C4-2B (cell line): ENCODE measurements around the gene SKAP2.

Source experiments
- H3K27ac ChIP-seq: fragments of 450-650 bp; 2 replicates; pipeline ENCODE4 v1.5.1; 2017
- ZFX ChIP-seq: fragments of 450-650 bp; IDR thresholded peaks from 2 replicates; pipeline ENCODE4 v1.6.1; 2017
- TF ChIP-seq, protein P1 (sequence below): fragments of 450-650 bp; conservative IDR thresholded peaks from 2 replicates; pipeline ENCODE4 v1.5.1; 2017; ENCODE audit warnings: mild to moderate bottlenecking

SKAP2 gene

DNA sequence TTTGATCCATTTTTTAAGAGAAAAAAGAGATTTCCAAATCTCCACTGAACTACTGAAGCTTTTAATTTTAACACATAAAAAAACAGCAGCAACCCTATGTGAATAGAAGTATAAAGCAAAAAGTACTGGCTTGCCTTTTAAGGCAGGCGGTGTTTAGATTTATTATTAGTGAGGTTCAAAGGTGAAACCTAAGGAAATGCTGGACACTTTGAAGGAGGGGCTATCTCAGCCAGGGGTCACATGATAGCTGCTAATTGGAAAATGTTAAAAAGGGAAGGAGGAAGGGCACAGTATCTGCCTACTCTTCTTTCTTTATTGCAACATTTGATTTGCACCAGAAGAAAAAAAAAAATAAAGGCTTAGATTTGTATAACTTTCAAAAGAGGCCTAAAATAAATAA lies 183.8 kb downstream of the SKAP2 start:
- no peak overlapping the region for H3K27ac ChIP-seq
- TF ChIP-seq, protein P1, sequence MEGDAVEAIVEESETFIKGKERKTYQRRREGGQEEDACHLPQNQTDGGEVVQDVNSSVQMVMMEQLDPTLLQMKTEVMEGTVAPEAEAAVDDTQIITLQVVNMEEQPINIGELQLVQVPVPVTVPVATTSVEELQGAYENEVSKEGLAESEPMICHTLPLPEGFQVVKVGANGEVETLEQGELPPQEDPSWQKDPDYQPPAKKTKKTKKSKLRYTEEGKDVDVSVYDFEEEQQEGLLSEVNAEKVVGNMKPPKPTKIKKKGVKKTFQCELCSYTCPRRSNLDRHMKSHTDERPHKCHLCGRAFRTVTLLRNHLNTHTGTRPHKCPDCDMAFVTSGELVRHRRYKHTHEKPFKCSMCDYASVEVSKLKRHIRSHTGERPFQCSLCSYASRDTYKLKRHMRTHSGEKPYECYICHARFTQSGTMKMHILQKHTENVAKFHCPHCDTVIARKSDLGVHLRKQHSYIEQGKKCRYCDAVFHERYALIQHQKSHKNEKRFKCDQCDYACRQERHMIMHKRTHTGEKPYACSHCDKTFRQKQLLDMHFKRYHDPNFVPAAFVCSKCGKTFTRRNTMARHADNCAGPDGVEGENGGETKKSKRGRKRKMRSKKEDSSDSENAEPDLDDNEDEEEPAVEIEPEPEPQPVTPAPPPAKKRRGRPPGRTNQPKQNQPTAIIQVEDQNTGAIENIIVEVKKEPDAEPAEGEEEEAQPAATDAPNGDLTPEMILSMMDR: no peak
- TF ChIP-seq ZFX: no peak

DNA sequence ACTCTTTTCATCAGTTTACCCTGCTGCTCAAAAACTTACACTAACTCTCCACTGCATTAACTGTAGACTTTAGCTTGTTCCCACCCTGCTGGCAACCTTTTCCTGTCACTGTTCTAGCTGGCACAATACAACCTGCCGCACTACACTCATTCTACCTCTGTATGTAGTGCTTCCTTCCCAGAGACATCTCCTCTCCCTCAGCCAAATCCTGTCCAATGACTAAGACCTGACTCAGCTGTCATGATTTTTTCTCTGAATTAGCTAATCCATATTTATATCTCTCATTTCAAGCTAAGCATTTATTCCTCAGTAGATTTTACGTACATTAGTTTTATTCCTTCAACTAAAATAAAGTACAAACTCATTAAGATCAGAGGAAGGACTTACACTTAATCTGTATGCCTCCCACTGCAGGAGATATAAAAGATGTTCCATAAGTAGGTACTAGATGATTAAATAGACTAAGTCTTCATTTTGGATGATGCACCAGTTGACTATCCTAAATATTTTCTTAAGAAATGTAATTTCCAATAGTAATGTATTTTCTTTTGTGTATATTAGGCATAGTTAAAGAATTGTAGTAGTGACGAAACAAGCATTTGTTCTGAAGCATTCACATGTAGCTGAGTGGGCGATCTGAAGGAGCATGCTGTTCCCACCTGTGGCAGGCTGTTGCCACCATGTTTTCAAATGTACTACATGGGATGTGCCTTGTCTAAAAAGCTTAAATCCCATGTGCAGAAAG lies 189.1 kb downstream of the SKAP2 start:
- H3K27ac ChIP-seq: no peak overlapping the region
- no peak for TF ChIP-seq ZFX
- TF ChIP-seq, protein P1: no peak

DNA sequence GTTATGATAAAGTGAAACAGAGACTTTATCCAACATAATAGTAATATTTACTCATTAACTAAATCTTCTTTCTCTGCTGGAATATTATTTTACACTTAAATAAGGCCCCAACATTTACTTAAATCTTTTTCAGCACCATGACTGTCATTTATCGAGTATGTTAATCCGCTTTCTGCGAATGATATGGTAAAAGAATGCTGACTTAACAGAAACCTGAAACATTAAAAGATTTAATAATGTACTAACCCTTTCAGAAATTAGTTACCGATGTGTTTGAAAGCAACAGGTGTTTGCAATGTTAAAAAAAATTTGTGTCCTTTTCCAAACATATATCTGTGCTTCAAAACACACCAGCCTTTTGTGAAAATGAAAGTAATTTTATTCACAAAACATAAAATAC lies 190.5 kb downstream of the SKAP2 start:
- TF ChIP-seq ZFX: no peak
- TF ChIP-seq, protein P1: no peak

DNA sequence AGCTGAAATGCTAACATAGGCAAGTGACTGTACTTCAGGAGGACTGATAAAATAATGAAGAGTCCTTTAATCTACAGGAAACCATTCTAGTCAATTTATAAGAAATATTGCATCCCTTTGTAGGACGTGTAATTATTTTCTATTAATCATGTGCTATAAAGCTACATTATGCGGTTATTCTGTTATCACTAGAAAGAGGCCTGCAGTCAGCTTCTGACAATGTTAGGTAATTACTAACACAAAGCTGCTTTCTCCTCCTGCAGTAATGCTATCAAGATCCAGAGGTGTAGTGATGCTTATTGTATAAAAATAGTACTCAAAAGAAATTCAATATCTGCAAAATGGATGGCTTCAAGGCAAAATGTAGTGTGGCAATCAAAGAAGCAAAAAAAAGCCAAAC lies 191.1 kb downstream of the SKAP2 start:
- TF ChIP-seq ZFX: no peak
- TF ChIP-seq, protein P1: no peak
- H3K27ac ChIP-seq: no peak overlapping the region

More for the DNA sequence above, 190.5 kb downstream of the SKAP2 start:
- no peak overlapping the region for H3K27ac ChIP-seq

DNA sequence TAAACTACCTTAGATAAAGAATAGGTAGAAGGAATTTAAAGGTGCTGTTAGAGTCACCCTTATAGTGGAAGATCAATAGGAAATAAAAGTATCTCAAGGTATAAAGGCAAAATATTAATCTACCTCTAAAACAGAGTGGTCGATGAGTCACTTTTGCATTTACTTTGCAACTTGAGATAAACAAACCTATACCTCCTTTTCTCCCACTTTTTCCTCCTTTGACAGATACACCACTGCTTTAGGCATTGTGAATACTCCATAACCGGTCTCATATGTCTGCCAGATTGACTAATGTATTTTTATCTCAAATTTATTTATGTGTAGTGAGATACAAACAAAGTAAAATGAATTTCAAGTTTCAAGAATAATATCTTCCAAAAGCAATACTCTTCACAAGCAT lies 193.5 kb downstream of the SKAP2 start:
- H3K27ac ChIP-seq: no peak overlapping the region

DNA sequence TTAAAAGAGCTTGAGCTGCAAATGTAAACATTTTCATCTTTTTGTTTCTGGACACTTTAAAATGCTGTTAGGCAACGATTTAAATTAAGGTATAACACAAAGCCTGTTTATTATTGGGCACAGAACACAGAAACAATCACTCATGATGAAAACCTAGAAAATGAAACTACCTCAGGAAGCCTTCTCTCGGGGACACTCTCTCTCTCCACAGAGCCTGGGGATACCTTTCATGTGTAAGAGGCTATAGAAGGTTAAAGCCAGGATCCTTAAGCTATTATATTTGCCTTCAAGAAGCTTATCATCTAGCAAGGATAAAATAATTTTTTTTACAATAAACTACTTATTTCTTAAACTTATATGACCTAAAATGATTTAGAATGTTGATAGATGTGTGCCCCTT lies 194.1 kb downstream of the SKAP2 start:
- no peak for TF ChIP-seq ZFX
- TF ChIP-seq, protein P1: no peak
- no peak overlapping the region for H3K27ac ChIP-seq

More for the DNA sequence above, 193.5 kb downstream of the SKAP2 start:
- TF ChIP-seq, protein P1: no peak
- no peak for TF ChIP-seq ZFX

DNA sequence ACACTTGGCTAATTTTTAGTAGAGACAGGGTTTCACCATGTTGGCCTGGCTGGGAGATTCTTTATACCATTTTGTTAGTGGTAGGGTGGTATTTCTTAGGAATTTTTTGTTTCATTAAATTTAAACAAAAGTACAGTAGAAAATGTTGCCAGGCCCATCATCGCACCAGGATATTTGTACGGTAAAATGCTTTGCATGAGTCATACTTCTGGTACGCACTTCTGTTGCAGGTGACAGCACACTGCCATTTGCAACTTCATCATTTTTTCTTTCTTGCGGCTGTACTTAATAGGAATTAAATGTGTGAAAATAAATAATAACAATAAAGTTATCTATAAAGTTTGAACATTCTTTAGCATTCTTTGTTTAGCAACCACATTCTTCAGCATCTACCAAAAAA lies 195.6 kb downstream of the SKAP2 start:
- no peak overlapping the region for H3K27ac ChIP-seq
- TF ChIP-seq, protein P1: no peak
- TF ChIP-seq ZFX: no peak
